ENCODE data around the gene TOP3A.

The TOP3A gene

DNA sequence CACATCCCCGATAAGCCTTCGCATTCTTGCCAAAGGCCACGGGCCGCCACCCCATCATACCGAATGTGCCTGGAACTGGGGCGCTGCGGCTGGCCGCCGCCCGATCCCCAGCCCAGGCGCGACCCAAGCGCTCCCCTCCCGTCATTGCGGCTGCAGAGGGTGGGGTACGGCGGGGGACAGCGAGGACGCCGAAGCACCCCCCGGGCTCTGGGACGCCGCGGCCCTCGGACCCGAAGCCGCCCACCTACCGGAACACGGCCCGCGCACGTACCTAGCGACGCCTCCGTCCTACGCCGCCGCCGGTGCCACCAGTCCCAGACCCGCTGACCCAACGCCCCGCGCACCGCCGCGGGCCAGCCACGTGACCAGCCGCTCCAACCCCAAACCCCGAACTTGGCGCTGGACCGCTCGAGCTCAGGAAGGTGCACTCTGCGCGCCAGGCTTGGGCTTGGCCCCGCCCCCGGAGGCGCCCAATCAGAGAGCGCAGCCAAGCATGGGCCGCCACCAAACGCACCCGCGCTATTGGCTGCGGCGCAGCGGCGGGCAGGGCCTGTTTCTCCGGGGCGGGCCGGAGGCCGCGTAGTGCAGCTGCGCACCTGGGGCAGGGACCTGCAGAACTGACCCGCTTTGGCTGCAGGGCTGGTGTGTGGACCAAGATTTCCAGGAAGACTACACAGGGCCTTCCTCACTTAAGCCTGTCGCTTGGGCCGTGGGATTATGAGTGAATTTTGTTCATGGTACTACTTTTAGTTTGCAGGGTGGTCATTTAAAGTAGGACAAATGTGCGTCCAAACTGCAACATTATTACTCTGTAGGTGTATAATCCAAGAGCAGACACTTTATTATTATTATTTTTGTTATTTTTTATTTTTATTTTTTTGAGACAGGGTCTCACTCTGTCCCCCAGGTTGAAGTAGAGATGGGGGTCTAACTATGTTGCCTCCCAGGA, 48.6 kb upstream of the TOP3A start, which contains the start of gene SHMT1:
Gene SHMT1 (minus strand): TSS at position 450 of the 949 bp plus-strand sequence. CDS start 7,569 bp downstream, outside the sequence.
- Histone ChIP-seq H2AFZ (ENCODE audit: low read length) (no peak within 1 kb of the TSS), H3K27me3 (ENCODE audit: insufficient read depth, low read length) (no peaks in the 10 kb centered on the region), H3K4me3 (ENCODE audit: low read depth, low read length, poor library complexity, severe bottlenecking) (peak within 1 kb of the TSS; percentile 71), H4K20me1 (ENCODE audit: insufficient read depth, low read length) (no peaks in the 10 kb centered on the region), H3K79me2 (ENCODE audit: insufficient read depth, low read length) (peaks cover 16% of the 10 kb centered on the region), H3F3A (ENCODE audit: insufficient read depth, low read length) (no peaks in the 10 kb centered on the region), H3K4me2 (ENCODE audit: low read length) (peak within 1 kb of the TSS; percentile 97), H3K9me2 (ENCODE audit: low read depth, low read length) (no peaks in the 10 kb centered on the region), H3K9me3 (ENCODE audit: low read length) (no peaks in the 10 kb centered on the region), H3K9ac (ENCODE audit: low read length) (peak within 1 kb of the TSS; percentile 80), H3K27ac (ENCODE audit: low read depth, low read length, poor library complexity, severe bottlenecking) (peak within 1 kb of the TSS; percentile 31), H3K36me3 (ENCODE audit: insufficient read depth, low read length) (peaks cover 15% of the 10 kb centered on the region; the same call in 1 of the 2 replicates), H3K4me1 (ENCODE audit: insufficient read depth, low read length, severe bottlenecking) (peaks cover 11% of the 10 kb centered on the region)
- no peak for TF ChIP-seq EZH2 (IDR thresholded peaks at IDR 0.05; ENCODE audit: borderline replicate concordance, low read length)
- TF ChIP-seq CTCF (IDR thresholded peaks at IDR 0.05; ENCODE audit: low read length): no peak

DNA sequence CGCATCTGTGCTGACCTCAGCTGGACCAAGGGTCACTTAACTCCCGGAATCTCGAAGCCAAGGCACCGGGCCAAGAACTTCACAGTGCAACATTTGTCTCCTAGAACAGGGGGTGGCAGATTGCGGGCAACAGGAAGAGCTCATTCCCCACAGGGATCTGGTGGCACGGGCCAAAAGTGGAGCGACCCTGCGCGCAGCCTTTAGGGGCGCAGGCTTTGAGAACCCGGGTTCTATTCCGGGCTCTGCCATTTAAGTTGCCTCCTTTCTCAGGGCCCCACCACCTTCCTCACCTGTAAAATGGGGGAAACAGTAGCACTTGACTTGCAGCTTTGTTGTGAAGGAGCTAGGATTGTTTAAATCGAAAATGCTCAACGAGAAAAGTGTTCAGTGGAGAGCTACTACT, 47.9 kb upstream of the TOP3A start:
- Histone ChIP-seq H3K9me3 (ENCODE audit: low read length) (no peaks in the 10 kb centered on the region), H3K4me2 (ENCODE audit: low read length) (peak overlapping the region; percentile 97), H3K79me2 (ENCODE audit: insufficient read depth, low read length) (peaks cover 16% of the 10 kb centered on the region), H3K4me3 (ENCODE audit: low read depth, low read length, poor library complexity, severe bottlenecking) (peak overlapping the region; percentile 71), H2AFZ (ENCODE audit: low read length) (no peak overlapping the region), H3F3A (ENCODE audit: insufficient read depth, low read length) (no peaks in the 10 kb centered on the region), H3K9me2 (ENCODE audit: low read depth, low read length) (no peaks in the 10 kb centered on the region), H3K4me1 (ENCODE audit: insufficient read depth, low read length, severe bottlenecking) (peaks cover 11% of the 10 kb centered on the region), H3K27me3 (ENCODE audit: insufficient read depth, low read length) (no peaks in the 10 kb centered on the region), H3K27ac (ENCODE audit: low read depth, low read length, poor library complexity, severe bottlenecking) (peak overlapping the region; percentile 31), H3K9ac (ENCODE audit: low read length) (peak overlapping the region; percentile 80), H3K36me3 (ENCODE audit: insufficient read depth, low read length) (peaks cover 20% of the 10 kb centered on the region; the same call in 1 of the 2 replicates), H4K20me1 (ENCODE audit: insufficient read depth, low read length) (no peaks in the 10 kb centered on the region)
- TF ChIP-seq EZH2 (IDR thresholded peaks at IDR 0.05; ENCODE audit: borderline replicate concordance, low read length): no peak
- TF ChIP-seq CTCF (IDR thresholded peaks at IDR 0.05; ENCODE audit: low read length): no peak

GRCh38 chr17:18361837-18362697, 47.3 kb upstream of the TOP3A start:
- no peak for TF ChIP-seq CTCF (IDR thresholded peaks at IDR 0.05; ENCODE audit: low read length)

More at GRCh38 chr17:18361837-18362697, 47.3 kb upstream of the TOP3A start:
- peak overlapping the region; percentile 80 for H3K9ac ChIP-seq (ENCODE audit: low read length)
- no peaks in the 10 kb centered on the region for H4K20me1 ChIP-seq (ENCODE audit: insufficient read depth, low read length)
- no peaks in the 10 kb centered on the region for H3K9me3 ChIP-seq (ENCODE audit: low read length)
- no peaks in the 10 kb centered on the region for H3K9me2 ChIP-seq (ENCODE audit: low read depth, low read length)
- H3K79me2 ChIP-seq (ENCODE audit: insufficient read depth, low read length): peaks cover 16% of the 10 kb centered on the region
- H3K27ac ChIP-seq (ENCODE audit: low read depth, low read length, poor library complexity, severe bottlenecking): peak overlapping the region; percentile 31
- H2AFZ ChIP-seq (ENCODE audit: low read length): no peak overlapping the region
- H3K4me3 ChIP-seq (ENCODE audit: low read depth, low read length, poor library complexity, severe bottlenecking): peak overlapping the region; percentile 71
- no peaks in the 10 kb centered on the region for H3F3A ChIP-seq (ENCODE audit: insufficient read depth, low read length)
- no peaks in the 10 kb centered on the region for H3K27me3 ChIP-seq (ENCODE audit: insufficient read depth, low read length)
- H3K4me2 ChIP-seq (ENCODE audit: low read length): peak overlapping the region; percentile 97
- H3K4me1 ChIP-seq (ENCODE audit: insufficient read depth, low read length, severe bottlenecking): peaks cover 11% of the 10 kb centered on the region
- H3K36me3 ChIP-seq (ENCODE audit: insufficient read depth, low read length): peaks cover 26% of the 10 kb centered on the region; the same call in 1 of the 2 replicates
